Measurements from ENCODE around the gene USP2.

Gene USP2

DNA sequence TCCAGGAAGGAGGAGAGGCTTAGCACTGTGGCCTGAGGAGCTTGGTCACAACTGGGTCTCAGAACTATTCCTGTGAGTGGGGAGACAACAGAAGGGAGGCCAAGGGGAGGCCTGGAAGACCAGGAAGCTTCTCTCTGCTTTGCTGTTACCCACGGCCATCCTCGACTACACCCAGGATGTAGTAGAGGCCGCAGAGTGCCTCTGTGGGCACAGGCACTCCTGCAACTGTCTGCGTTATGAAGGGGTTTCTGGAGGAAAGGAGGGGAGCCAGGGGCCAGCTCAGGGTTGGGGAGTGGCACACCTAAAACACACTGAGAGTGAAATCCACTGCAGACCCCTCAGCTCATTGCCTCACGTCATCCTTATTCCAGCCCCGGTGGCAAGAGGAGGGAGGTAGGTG lies 31.2 kb downstream of the USP2 start:
- H3K27ac ChIP-seq = no peak overlapping the region
- no peak for DNase-seq (ENCODE audit: low read depth, low spot score)
- no peak overlapping the region for H3K4me3 ChIP-seq
- no peaks in the 10 kb centered on the region for H3K36me3 ChIP-seq (ENCODE audit: insufficient read depth, low read length)
- TF ChIP-seq EZH2 (IDR thresholded peaks at IDR 0.05) = no peak
- no peak for TF ChIP-seq POLR2AphosphoS5 (IDR thresholded peaks at IDR 0.05; ENCODE audit: borderline replicate concordance, low read depth, low read length)
- no peak for TF ChIP-seq FOXP2 (optimal IDR thresholded peaks at IDR 0.05; ENCODE audit: control extremely low read depth, extremely low read length, insufficient read depth)
- no peaks in the 10 kb centered on the region for H3K9me3 ChIP-seq (ENCODE audit: low read depth, low read length)
- no peak overlapping the region for H3K9ac ChIP-seq (ENCODE audit: insufficient read length)

GRCh38 chr11:119347940-119348605 lies 33.4 kb downstream of the USP2 start:
- H3K27ac ChIP-seq = no peak overlapping the region
- no peak for DNase-seq (ENCODE audit: low read depth, low spot score)
- TF ChIP-seq FOXP2 (optimal IDR thresholded peaks at IDR 0.05; ENCODE audit: control extremely low read depth, extremely low read length, insufficient read depth) (no peak), EZH2 (IDR thresholded peaks at IDR 0.05) (no peak), POLR2AphosphoS5 (IDR thresholded peaks at IDR 0.05; ENCODE audit: borderline replicate concordance, low read depth, low read length) (no peak)
- H3K9me3 ChIP-seq (ENCODE audit: low read depth, low read length) = no peaks in the 10 kb centered on the region
- H3K4me3 ChIP-seq = no peak overlapping the region
- no peaks in the 10 kb centered on the region for H3K36me3 ChIP-seq (ENCODE audit: insufficient read depth, low read length)
- no peak overlapping the region for H3K9ac ChIP-seq (ENCODE audit: insufficient read length)

- DNase-seq (ENCODE audit: low read depth, low spot score) = no peak
- no peak overlapping the region for H3K4me3 ChIP-seq
Observed at GRCh38 chr11:119347242-119347641, 34.2 kb downstream of the USP2 start.

GRCh38 chr11:119346605-119347004 lies 34.9 kb downstream of the USP2 start, which contains the start of gene MFRP:
TSS of gene MFRP (minus strand) at chr11:119346705. CDS start at chr11:119346513, 192 bp downstream.
- no peak within 1 kb of the TSS for H3K27ac ChIP-seq
- no peak for DNase-seq (ENCODE audit: low read depth, low spot score)
- H3K4me3 ChIP-seq = no peak within 1 kb of the TSS
- no peaks in the 10 kb centered on the region for H3K36me3 ChIP-seq (ENCODE audit: insufficient read depth, low read length)
- H3K9me3 ChIP-seq (ENCODE audit: low read depth, low read length) = no peaks in the 10 kb centered on the region
- H3K9ac ChIP-seq (ENCODE audit: insufficient read length) = no peak within 1 kb of the TSS
- TF ChIP-seq POLR2AphosphoS5 (IDR thresholded peaks at IDR 0.05; ENCODE audit: borderline replicate concordance, low read depth, low read length) (no peak), EZH2 (IDR thresholded peaks at IDR 0.05) (no peak), FOXP2 (optimal IDR thresholded peaks at IDR 0.05; ENCODE audit: control extremely low read depth, extremely low read length, insufficient read depth) (no peak)

More at GRCh38 chr11:119347242-119347641, 34.2 kb downstream of the USP2 start:
- H3K36me3 ChIP-seq (ENCODE audit: insufficient read depth, low read length) = no peaks in the 10 kb centered on the region
- TF ChIP-seq POLR2AphosphoS5 (IDR thresholded peaks at IDR 0.05; ENCODE audit: borderline replicate concordance, low read depth, low read length) = no peak
- no peak for TF ChIP-seq FOXP2 (optimal IDR thresholded peaks at IDR 0.05; ENCODE audit: control extremely low read depth, extremely low read length, insufficient read depth)
- no peak for TF ChIP-seq EZH2 (IDR thresholded peaks at IDR 0.05)
- H3K9ac ChIP-seq (ENCODE audit: insufficient read length) = no peak overlapping the region
- H3K9me3 ChIP-seq (ENCODE audit: low read depth, low read length) = no peaks in the 10 kb centered on the region
- H3K27ac ChIP-seq = no peak overlapping the region

DNA sequence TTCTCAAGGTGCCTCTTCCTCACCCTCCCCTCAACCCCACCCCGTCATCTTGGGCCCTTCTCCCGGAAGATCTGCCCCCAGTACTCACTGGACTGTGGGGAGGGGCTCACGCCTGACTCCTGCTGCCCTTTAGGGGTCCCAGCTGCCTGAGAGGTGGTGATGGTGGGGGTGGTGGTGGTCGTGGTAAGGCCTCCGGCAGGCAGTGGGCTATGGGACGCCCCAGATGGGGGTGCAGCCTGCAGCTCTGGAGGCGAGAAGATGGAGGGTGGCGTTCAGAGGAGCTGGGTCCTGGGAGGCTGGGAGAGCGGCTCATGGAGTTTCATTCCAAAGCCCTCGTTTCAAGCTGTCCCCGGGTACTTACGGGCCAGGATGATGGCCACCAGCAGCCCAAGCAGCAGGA lies 35.8 kb downstream of the USP2 start:
- no peak for DNase-seq (ENCODE audit: low read depth, low spot score)
- TF ChIP-seq POLR2AphosphoS5 (IDR thresholded peaks at IDR 0.05; ENCODE audit: borderline replicate concordance, low read depth, low read length) (no peak), FOXP2 (optimal IDR thresholded peaks at IDR 0.05; ENCODE audit: control extremely low read depth, extremely low read length, insufficient read depth) (no peak), EZH2 (IDR thresholded peaks at IDR 0.05) (no peak)
- Histone ChIP-seq H3K9ac (ENCODE audit: insufficient read length) (no peak overlapping the region), H3K36me3 (ENCODE audit: insufficient read depth, low read length) (no peaks in the 10 kb centered on the region), H3K27ac (no peak overlapping the region), H3K4me3 (no peak overlapping the region), H3K9me3 (ENCODE audit: low read depth, low read length) (no peaks in the 10 kb centered on the region)

GRCh38 chr11:119344291-119345010 lies 37.0 kb downstream of the USP2 start:
- TF ChIP-seq POLR2AphosphoS5 (IDR thresholded peaks at IDR 0.05; ENCODE audit: borderline replicate concordance, low read depth, low read length) = no peak
- Histone ChIP-seq H3K4me3 (no peak overlapping the region), H3K9me3 (ENCODE audit: low read depth, low read length) (no peaks in the 10 kb centered on the region), H3K9ac (ENCODE audit: insufficient read length) (no peak overlapping the region), H3K27ac (no peak overlapping the region), H3K36me3 (ENCODE audit: insufficient read depth, low read length) (no peaks in the 10 kb centered on the region)
- no peak for DNase-seq (ENCODE audit: low read depth, low spot score)

DNA sequence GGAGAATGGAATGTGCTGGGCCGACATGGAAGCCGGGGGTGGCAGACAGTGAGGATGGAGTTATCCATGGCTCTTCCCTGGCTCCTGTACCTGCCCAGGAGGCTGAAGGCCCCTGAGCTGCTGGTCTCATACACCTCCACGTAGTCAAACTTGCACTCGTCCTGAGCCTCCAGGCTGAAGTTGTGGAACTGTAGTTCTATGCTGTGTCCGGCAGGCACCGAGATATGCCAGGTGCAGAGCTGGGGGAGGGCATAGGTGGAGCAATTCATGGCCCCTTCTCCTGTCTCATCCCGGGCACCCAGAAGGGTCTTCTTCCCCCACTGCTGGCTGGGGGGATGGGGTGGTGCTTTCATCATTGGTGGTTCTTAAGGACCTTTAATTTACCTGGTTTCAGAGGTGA lies 37.8 kb downstream of the USP2 start:
- Histone ChIP-seq H3K36me3 (ENCODE audit: insufficient read depth, low read length) (no peaks in the 10 kb centered on the region), H3K9me3 (ENCODE audit: low read depth, low read length) (no peaks in the 10 kb centered on the region), H3K9ac (ENCODE audit: insufficient read length) (no peak overlapping the region), H3K4me3 (no peak overlapping the region), H3K27ac (no peak overlapping the region)
- no peak for DNase-seq (ENCODE audit: low read depth, low spot score)
- TF ChIP-seq EZH2 (IDR thresholded peaks at IDR 0.05) (no peak), POLR2AphosphoS5 (IDR thresholded peaks at IDR 0.05; ENCODE audit: borderline replicate concordance, low read depth, low read length) (no peak), FOXP2 (optimal IDR thresholded peaks at IDR 0.05; ENCODE audit: control extremely low read depth, extremely low read length, insufficient read depth) (no peak)

DNA sequence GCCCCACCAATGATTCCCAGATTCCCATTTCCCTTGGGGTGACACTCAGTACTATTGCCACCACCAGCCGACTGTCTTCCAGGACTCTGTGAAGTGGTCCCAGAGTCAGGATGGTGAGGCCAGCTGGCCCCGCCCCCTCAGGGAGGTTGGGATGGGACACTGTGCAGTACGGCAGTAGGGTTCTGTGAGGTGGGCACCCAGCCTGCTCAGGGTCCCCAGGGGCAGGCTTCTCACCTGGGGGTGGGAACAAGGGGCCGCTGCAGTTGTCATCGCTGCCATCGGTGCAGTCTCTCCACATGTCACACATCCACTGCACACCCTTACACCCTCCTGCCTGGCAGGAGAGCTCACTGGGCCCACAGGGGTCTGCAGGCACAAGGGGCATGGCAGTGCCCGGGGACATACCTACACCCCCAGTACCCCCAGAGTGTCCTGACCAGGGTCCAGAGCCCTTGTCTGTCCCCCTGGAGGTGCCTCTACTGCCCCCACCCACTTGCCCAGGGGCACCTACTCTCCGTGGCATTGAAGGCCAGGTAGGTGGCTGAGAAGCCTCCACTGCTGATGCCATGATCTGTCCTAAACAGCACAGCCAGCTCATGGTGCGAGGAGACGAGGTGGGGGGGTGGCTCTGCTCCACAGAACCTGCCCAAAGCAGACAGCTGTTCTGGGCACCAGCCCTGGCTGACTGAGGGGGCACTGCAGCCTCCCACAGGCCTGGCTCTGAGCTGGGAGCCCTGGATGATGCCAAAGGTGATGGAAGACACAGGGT lies 38.9 kb downstream of the USP2 start:
- TF ChIP-seq EZH2 (IDR thresholded peaks at IDR 0.05) (no peak), POLR2AphosphoS5 (IDR thresholded peaks at IDR 0.05; ENCODE audit: borderline replicate concordance, low read depth, low read length) (no peak), FOXP2 (optimal IDR thresholded peaks at IDR 0.05; ENCODE audit: control extremely low read depth, extremely low read length, insufficient read depth) (no peak)
- H3K4me3 ChIP-seq = no peak overlapping the region
- no peak overlapping the region for H3K27ac ChIP-seq
- DNase-seq (ENCODE audit: low read depth, low spot score) = no peak
- H3K9ac ChIP-seq (ENCODE audit: insufficient read length) = no peak overlapping the region
- no peaks in the 10 kb centered on the region for H3K36me3 ChIP-seq (ENCODE audit: insufficient read depth, low read length)
- H3K9me3 ChIP-seq (ENCODE audit: low read depth, low read length) = no peaks in the 10 kb centered on the region

All from SK-N-MC (cell line).